Stomach (tissue), 9 donors: ENCODE data around the gene POGK. TPM values are rescaled to one million over a fixed set of nuclear protein-coding genes. Genes with fewer than 3 reads are reported as not detected.
A peak's percentile ranks its signal among the peaks of the same experiment; 100 is the strongest.
"Not testable (repeated sequence)": the region's sequence is repeated elsewhere in the genome, so short reads cannot be mapped to it uniquely, and the experiment has no call there.

Experiments used
- DNase-seq, 2 donors: peaks; one replicate each; pipeline versions ENCODE4 v3.0.0 to v3.0.0-alpha.2; 2013 to 2019
- H3K27ac ChIP-seq, 5 donors: fragments of 200-600 bp in 4 of 5; sonication (generic) in 4 of 5; one replicate each; pipeline ENCODE4 v1.5.1; 2013 to 2019; ENCODE audit warnings: mild to moderate bottlenecking in 1 of 5, moderate library complexity in 1 of 5
- H3K27me3 ChIP-seq, 3 donors: fragments of 200-600 bp; sonication (generic); one replicate each; pipeline ENCODE4 v1.5.1; 2017 to 2019; ENCODE audit warnings: mixed run types in 1 of 3
- H3K36me3 ChIP-seq, 4 donors: fragments of 200-600 bp; sonication (generic); 1 replicate in 3 of 4; 2 replicates in 1 of 4; pipeline ENCODE4 v1.5.1; 2016 to 2019
- H3K4me1 ChIP-seq, 4 donors: fragments of 200-600 bp; sonication (generic); one replicate each; pipeline ENCODE4 v1.5.1; 2016 to 2019
- H3K4me3 ChIP-seq, 4 donors: fragments of 200-600 bp; sonication (generic) in 3 of 4; one replicate each; pipeline ENCODE4 v1.5.1; 2016 to 2019; ENCODE audit warnings: mild to moderate bottlenecking in 1 of 4
- H3K9me3 ChIP-seq, 4 donors: fragments of 200-600 bp; sonication (generic); one replicate each; pipeline ENCODE4 v1.5.1; 2016 to 2019
- EP300 ChIP-seq: sonication (generic); formaldehyde crosslinking; IDR thresholded peaks from one replicate; pipeline ENCODE4 v1.6.1; 2017; ENCODE audit warnings: antibody characterized with exemption
- POLR2A ChIP-seq, 4 donors: fragments of 450-650 bp; IDR thresholded peaks; one replicate each; pipeline ENCODE4 v1.6.1; 2016; ENCODE audit warnings: antibody characterized with exemption in 4 of 4, control low read depth in 2 of 4, mild to moderate bottlenecking in 1 of 4, moderate library complexity in 1 of 4
- POLR2AphosphoS5 ChIP-seq, 3 donors: sonication (generic); formaldehyde crosslinking; IDR thresholded peaks; one replicate each; pipeline ENCODE4 v1.6.1; 2016; ENCODE audit warnings: antibody characterized with exemption in 3 of 3
- WGBS, 5 donors: extraction: QIAGEN DNeasy Blood & Tissue Kit in 3 of 5; methylation state at CpG; one replicate each; pipeline versions ENCODE4 v1.1.5 to v1.1.7; 2013 to 2018; 5-methylcytosine and 5-hydroxymethylcytosine counted together
- intact Hi-C: fragments of 100-400 bp; cut with DNase I; formaldehyde crosslinking; loops from one replicate; pipeline ENCODE4 v1.15.1; 2023; ENCODE audit warnings: low total_unique reads
- polyA plus RNA-seq, 3 donors: library from polyadenylated mRNA; stranded (reverse); fragments of 200-250 nt; gene quantifications; one replicate each; pipeline ENCODE4 v1.2.3, GENCODE V29; 2013
- total RNA-seq, 5 donors: library from RNA; depleted of rRNA; stranded (reverse); fragments of >200 nt; gene quantifications; one replicate each; pipeline versions ENCODE4 v1.1.0 to v1.2.3, GENCODE V29; 2014 to 2016
- TF ChIP-seq, protein P1 (sequence below), 7 experiments: fragments of 450-650 bp in 4 of 7; fragments of 200-600 bp in 3 of 7; sonication (generic) in 3 of 7; IDR thresholded peaks; one replicate each; pipeline ENCODE4 v1.5.1; 2016 to 2019; ENCODE audit warnings: antibody characterized with exemption in 7 of 7, control low read depth in 2 of 7, mild to moderate bottlenecking in 1 of 7
- donor health status: healthy with polysubstance abuse.
- donor health status: Bipolar disorder and iron deficiency.
- donor health status: healthy.

POGK gene
- total and polyA plus RNA-seq, 8 donors: 8.1 to 33.8 (median 15.9) TPM

DNA sequence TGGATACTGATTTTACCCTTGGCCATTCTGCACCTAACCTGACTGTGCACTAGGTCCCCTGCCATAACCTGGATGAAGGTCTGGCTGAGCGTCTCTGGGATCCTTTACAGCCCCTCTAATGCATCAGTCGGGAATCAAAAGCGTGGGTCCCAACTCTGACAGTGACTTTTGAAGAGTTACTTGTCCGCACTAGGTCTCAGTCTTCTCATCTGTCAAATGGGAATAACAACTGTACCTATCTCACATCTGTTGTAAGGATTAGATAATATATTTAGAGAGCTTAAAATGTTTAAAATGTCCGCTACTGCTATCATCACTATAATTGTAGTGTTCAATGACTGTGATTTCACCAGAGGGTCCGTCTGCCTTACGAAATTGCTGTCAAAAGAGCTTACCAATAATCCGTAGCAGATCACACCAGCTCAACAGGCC is 36.0 kb downstream of the POGK start:
- Histone ChIP-seq H3K9me3 (no peaks in the 10 kb centered on the region), H3K27ac (peak overlapping the region; percentile 94 to 98 (median 96)), H3K27me3 (no peaks in the 10 kb centered on the region), H3K4me1 (peaks cover 26 to 56% (median 45%) of the 10 kb centered on the region in 4 donors), H3K4me3 (peak overlapping the region; percentile 88 to 97 (median 92)), H3K36me3 (no peaks in the 10 kb centered on the region)
- WGBS, 5 donors: 33 to 46% (median 34%) methylated on average over 8 of the region's 8 CpGs
- no peak for DNase-seq
- intact Hi-C loops: no loop called here
- TF ChIP-seq POLR2A (IDR thresholded peaks at IDR 0.05) (no peak), POLR2AphosphoS5 (IDR thresholded peaks at IDR 0.05) (no peak), EP300 (no peak)
- TF ChIP-seq, protein P1, sequence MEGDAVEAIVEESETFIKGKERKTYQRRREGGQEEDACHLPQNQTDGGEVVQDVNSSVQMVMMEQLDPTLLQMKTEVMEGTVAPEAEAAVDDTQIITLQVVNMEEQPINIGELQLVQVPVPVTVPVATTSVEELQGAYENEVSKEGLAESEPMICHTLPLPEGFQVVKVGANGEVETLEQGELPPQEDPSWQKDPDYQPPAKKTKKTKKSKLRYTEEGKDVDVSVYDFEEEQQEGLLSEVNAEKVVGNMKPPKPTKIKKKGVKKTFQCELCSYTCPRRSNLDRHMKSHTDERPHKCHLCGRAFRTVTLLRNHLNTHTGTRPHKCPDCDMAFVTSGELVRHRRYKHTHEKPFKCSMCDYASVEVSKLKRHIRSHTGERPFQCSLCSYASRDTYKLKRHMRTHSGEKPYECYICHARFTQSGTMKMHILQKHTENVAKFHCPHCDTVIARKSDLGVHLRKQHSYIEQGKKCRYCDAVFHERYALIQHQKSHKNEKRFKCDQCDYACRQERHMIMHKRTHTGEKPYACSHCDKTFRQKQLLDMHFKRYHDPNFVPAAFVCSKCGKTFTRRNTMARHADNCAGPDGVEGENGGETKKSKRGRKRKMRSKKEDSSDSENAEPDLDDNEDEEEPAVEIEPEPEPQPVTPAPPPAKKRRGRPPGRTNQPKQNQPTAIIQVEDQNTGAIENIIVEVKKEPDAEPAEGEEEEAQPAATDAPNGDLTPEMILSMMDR (IDR thresholded peaks at IDR 0.05): no peak

DNA sequence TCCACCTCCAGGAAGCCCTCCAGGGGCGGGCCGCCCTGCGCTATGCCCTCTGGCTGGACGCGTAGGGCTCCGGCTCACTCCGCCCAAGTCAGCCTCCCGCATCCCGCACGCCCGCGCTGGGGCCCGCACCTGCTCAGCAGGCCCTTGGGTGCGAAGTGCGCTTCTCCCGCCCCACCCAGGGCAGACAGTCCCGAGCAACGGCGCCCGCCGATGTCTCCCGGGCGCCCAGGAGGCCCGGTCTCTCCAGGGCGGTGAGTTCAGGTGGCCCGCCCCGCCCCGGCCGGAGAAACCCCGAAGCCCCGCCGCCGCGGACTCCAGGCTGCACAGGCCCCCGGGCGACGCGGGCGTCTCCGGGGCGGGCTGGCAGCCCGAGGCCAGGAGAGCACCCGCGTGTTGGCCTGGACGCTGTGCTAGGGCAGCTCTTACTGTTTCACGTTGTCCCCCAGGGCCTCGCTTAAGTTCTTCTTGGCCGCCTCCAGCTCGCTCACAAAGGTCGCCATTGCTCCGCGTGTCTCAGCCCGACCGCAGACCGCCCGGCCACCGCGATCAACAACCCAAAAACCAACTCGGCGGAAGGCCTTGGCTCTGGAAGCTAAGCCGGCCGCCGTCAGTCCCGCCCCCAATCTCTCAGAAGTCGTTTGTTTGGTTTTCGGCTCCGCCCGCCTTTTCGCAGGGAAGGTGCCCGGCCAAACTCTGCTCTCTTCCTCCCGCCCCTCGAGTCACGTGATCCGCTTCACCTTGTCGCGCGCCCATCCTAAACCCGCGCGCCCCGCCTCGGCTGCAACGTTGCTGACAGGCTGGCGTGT is 36.7 kb downstream of the POGK start, which contains the start of gene TADA1:
TSS of gene TADA1 (minus strand) at position 531 of the 806 bp plus-strand sequence. CDS start at position 500, 31 bp downstream.
- intact Hi-C loops: no loop called here
- 0 to 1% (median 0%) methylated on average over 47 to 84 of the region's 84 CpGs for WGBS, 5 donors
- Histone ChIP-seq H3K9me3 (no peaks in the 10 kb centered on the region), H3K4me1 (peaks cover 26 to 50% (median 42%) of the 10 kb centered on the region in 4 donors), H3K27me3 (no peaks in the 10 kb centered on the region), H3K4me3 (peak within 1 kb of the TSS; percentile 88 to 97 (median 92)), H3K27ac (peak within 1 kb of the TSS; percentile 94 to 98 (median 96)), H3K36me3 (no peaks in the 10 kb centered on the region)
- DNase-seq: peak; percentile 98 to 100
- peak; percentile 79 to 95 (median 85) for TF ChIP-seq POLR2AphosphoS5 (IDR thresholded peaks at IDR 0.05)
- TF ChIP-seq, protein P1 (IDR thresholded peaks at IDR 0.05): no peak

DNA sequence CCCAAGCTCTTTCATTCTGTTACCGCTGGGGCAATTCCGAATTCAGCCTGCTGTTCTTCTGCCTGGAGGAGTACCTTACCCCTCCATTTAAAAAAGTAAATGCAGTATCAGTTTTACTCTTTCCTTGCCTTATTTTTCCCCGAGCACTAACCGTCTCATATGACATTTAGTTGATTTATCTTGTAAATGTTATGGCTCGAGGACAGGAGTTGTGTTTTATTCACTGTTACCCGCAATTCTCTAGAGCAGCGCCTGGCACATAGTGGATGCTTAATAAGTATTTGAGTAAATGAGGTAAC is 37.2 kb downstream of the POGK start:
- WGBS, 5 donors: 0 to 2% (median 1%) methylated on average over 7 of the region's 7 CpGs
- peak overlapping the region; percentile 88 to 97 (median 92) for H3K4me3 ChIP-seq
- TF ChIP-seq, protein P1 (IDR thresholded peaks at IDR 0.05): peak in 2 of 7 experiments; percentile 21 to 59
- no peak for TF ChIP-seq POLR2AphosphoS5 (IDR thresholded peaks at IDR 0.05)
- TF ChIP-seq POLR2A (IDR thresholded peaks at IDR 0.05): no peak
- no peak for TF ChIP-seq EP300
- peak overlapping the region in 4 of 5 donors; percentile 95 to 98 (median 96) for H3K27ac ChIP-seq
- intact Hi-C loops: no loop called here
- H3K36me3 ChIP-seq: no peaks in the 10 kb centered on the region
- peaks cover 26 to 50% (median 42%) of the 10 kb centered on the region in 4 donors for H3K4me1 ChIP-seq
- no peak for DNase-seq
- H3K27me3 ChIP-seq: no peaks in the 10 kb centered on the region
- no peaks in the 10 kb centered on the region for H3K9me3 ChIP-seq

DNA sequence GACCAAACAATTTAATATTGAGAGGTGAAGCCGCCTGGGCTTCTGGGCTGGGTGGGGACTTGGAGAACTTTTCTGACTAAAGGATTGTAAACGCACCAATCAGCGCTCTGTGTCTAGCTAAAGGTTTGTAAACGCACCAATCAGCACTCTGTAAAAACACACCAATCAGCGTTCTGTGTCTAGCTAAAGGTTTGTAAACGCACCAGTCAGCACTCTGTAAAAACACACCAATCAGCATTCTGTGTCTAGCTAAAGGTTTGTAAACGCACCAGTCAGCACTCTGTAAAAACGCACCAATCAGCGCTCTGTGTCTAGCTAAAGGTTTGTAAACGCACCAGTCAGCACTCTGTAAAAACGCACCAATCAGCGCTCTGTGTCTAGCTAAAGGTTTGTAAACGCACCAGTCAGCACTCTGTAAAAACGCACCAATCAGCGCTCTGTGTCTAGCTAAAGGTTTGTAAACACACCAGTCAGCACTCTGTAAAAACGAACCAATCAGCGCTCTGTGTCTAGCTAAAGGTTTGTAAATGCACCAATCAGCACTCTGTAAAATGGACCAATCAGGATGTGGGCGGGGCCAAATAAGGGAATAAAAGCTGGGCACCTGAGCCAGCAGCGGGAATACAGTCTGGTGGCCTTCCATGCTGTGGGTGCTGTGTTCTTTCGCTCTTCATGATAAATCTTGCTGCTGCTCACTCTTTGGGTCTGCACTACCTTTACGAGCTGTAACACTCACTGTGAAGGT is 39.1 kb downstream of the POGK start:
- peaks cover 18 to 33% (median 29%) of the 10 kb centered on the region in 4 donors for H3K4me1 ChIP-seq
- 93 to 96% (median 96%) methylated on average over 15 to 21 of the region's 21 CpGs for WGBS, 5 donors

More for the DNA sequence above, 39.1 kb downstream of the POGK start:
- H3K27ac ChIP-seq, H3K27me3 ChIP-seq, H3K4me3 ChIP-seq, H3K36me3 ChIP-seq, DNase-seq, H3K9me3 ChIP-seq, intact Hi-C loops: not testable (repeated sequence)
